ENCODE data around the gene CCDC197. TPM values are rescaled to one million over a fixed set of nuclear protein-coding genes. Genes with fewer than 3 reads are reported as not detected.

The CCDC197 gene
- total and polyA plus RNA-seq, 2 donors (not counting 1 experiment from before 2014, with no cell fraction given), result not detected

DNA sequence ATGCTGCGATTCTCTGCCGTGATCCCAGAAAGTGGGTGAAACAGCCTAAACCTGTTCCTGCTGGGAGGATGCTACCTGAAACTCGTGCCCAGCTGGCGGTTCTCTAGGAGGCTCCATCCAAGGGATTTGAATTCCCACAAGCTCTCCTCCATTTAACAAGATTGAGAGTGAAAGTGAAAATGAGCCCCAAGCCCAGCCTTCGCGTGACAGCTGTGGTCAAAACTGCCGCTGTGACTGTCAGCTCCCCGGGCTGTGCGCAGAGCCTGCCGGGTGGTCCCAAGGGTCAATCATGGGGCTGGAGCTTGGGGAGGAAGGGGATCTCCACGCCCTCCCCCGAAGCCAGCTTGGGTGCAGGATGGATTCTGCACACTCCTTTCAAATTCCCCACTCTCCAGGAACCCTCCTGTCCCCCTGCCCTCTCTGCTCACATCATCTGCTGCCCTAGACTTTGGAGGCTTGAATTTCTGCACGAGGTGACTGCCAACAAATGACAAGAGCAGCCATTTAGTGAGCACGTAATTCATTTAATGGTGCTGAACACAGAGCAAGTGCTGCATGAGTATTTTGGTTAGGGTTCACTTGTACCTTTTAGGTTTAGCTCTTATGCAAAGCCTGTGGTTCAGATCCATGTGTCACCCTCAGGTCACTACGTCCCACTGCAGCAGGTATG lies 26.0 kb upstream of the CCDC197 start:
- Histone ChIP-seq H3K9ac (ENCODE audit: low read length) (peak overlapping the region; percentile 81), H3K36me3 (replicated peaks in 1 of 2; ENCODE audit: control extremely low read depth in 1 of 2, control insufficient read depth in 1 of 2, extremely low read depth in 1 of 2, insufficient read depth in 2 of 2, low read length in 1 of 2) (no peaks in the 10 kb centered on the region), H3K9me3 (ENCODE audit: control extremely low read depth in 1 of 3, control insufficient read depth in 2 of 3, insufficient read depth in 1 of 3, low read length in 2 of 3) (peaks cover 0 to 8% (median 0%) of the 10 kb centered on the region in 3 donors), H3K4me3 (ENCODE audit: control extremely low read depth in 1 of 5, extremely low read depth in 1 of 5, insufficient read depth in 1 of 5, low read depth in 2 of 5, low read length in 4 of 5) (peak overlapping the region; percentile 34 to 78 (median 70)), H3K27ac (ENCODE audit: low read length in 2 of 2) (peak overlapping the region; percentile 31 to 44), H3K4me2 (replicated peaks; ENCODE audit: low read depth, low read length, poor library complexity, severe bottlenecking) (peak overlapping the region; percentile 92), H3K27me3 (replicated peaks in 1 of 4; ENCODE audit: control extremely low read depth in 1 of 4, control insufficient read depth in 3 of 4, insufficient read depth in 4 of 4, low read length in 3 of 4) (peaks cover 0 to 24% (median 13%) of the 10 kb centered on the region in 4 experiments), H3K4me1 (ENCODE audit: control insufficient read depth in 2 of 2, insufficient read depth in 2 of 2, low read length in 2 of 2) (peaks cover 63% of the 10 kb centered on the region in 2 donors), H2AFZ (ENCODE audit: insufficient read depth, low read depth, low read length, poor library complexity, severe bottlenecking) (peak overlapping the region; percentile 78), H4K20me1 (ENCODE audit: control insufficient read depth, insufficient read depth, low read length, poor library complexity, severe bottlenecking) (no peaks in the 10 kb centered on the region), H3K79me2 (ENCODE audit: control insufficient read depth, insufficient read depth, low read length) (no peaks in the 10 kb centered on the region)
- TF ChIP-seq, protein P1, sequence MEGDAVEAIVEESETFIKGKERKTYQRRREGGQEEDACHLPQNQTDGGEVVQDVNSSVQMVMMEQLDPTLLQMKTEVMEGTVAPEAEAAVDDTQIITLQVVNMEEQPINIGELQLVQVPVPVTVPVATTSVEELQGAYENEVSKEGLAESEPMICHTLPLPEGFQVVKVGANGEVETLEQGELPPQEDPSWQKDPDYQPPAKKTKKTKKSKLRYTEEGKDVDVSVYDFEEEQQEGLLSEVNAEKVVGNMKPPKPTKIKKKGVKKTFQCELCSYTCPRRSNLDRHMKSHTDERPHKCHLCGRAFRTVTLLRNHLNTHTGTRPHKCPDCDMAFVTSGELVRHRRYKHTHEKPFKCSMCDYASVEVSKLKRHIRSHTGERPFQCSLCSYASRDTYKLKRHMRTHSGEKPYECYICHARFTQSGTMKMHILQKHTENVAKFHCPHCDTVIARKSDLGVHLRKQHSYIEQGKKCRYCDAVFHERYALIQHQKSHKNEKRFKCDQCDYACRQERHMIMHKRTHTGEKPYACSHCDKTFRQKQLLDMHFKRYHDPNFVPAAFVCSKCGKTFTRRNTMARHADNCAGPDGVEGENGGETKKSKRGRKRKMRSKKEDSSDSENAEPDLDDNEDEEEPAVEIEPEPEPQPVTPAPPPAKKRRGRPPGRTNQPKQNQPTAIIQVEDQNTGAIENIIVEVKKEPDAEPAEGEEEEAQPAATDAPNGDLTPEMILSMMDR (IDR thresholded peaks at IDR 0.05), result peak; percentile 46
- no peak for TF ChIP-seq EZH2 (IDR thresholded peaks at IDR 0.05; ENCODE audit: borderline replicate concordance, insufficient read depth, low read depth, low read length, poor library complexity, severe bottlenecking)
- ChIA-PET POLR2A (interaction anchor here (1.4 to 2.6 kb wide), 4 partner anchors 8 to 31 kb away, joined by 6 to 25 read pairs (median 10); no protein-coding TSS in a partner anchor), CTCF (interaction anchor here (0.8 to 37.7 kb wide), 11 partner anchors 7 to 166 kb away, joined by 3 to 1036 read pairs (median 10); partner anchors contain the start of gene CCDC197)
- Mint-ChIP-seq H3K4me3 (peak overlapping the region; percentile 93), H3K4me1 (peaks cover 64% of the 10 kb centered on the region), H3K9me3 (ENCODE audit: insufficient read depth) (no peaks in the 10 kb centered on the region), H3K27me3 (peaks cover 20% of the 10 kb centered on the region), H3K27ac (peak overlapping the region; percentile 86)
- intact Hi-C loops (cut with micrococcal nuclease), result loop anchor here (1.0 to 2.0 kb wide), 4 partner anchors 12 to 32 kb away; no protein-coding TSS in a partner anchor
- ATAC-seq (ENCODE audit: low read depth), result peak; percentile 45
- 7% methylated on average over 7 of the region's 15 CpGs for WGBS (ENCODE audit: insufficient coverage)
- DNase-seq, result peak; percentile 73

DNA sequence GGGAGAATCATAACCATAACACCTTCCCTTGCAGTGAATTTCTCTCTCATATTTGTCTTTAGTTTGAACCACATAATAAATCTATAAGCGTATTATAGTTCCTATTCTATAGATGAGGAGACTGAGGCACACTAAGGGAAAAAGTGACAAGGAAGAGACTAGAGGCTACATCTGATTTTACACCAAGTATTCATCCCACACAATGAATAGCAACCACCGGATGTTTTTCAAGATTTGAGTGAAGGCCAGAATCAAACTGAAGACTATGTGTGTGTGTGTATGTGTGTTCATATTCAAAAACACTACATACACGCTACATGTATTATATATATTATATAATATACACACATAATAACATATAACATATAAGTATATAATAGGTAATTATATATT lies 25.5 kb upstream of the CCDC197 start:
- intact Hi-C loops (cut with micrococcal nuclease), result loop anchor here (1.0 to 2.0 kb wide), 2 partner anchors 12 to 17 kb away; no protein-coding TSS in a partner anchor
- Histone ChIP-seq H3K27me3 (replicated peaks in 1 of 4; ENCODE audit: control extremely low read depth in 1 of 4, control insufficient read depth in 3 of 4, insufficient read depth in 4 of 4, low read length in 3 of 4) (peaks cover 0 to 29% (median 18%) of the 10 kb centered on the region in 4 experiments), H3K9me3 (ENCODE audit: control extremely low read depth in 1 of 3, control insufficient read depth in 2 of 3, insufficient read depth in 1 of 3, low read length in 2 of 3) (peaks cover 0 to 11% (median 0%) of the 10 kb centered on the region in 3 donors), H3K9ac (ENCODE audit: low read length) (peak overlapping the region; percentile 81), H3K4me2 (replicated peaks; ENCODE audit: low read depth, low read length, poor library complexity, severe bottlenecking) (peak overlapping the region; percentile 92), H2AFZ (ENCODE audit: insufficient read depth, low read depth, low read length, poor library complexity, severe bottlenecking) (no peak overlapping the region), H4K20me1 (ENCODE audit: control insufficient read depth, insufficient read depth, low read length, poor library complexity, severe bottlenecking) (no peaks in the 10 kb centered on the region), H3K36me3 (replicated peaks in 1 of 2; ENCODE audit: control extremely low read depth in 1 of 2, control insufficient read depth in 1 of 2, extremely low read depth in 1 of 2, insufficient read depth in 2 of 2, low read length in 1 of 2) (no peaks in the 10 kb centered on the region), H3K27ac (ENCODE audit: low read length in 2 of 2) (no peak overlapping the region), H3K4me1 (ENCODE audit: control insufficient read depth in 2 of 2, insufficient read depth in 2 of 2, low read length in 2 of 2) (peaks cover 63% of the 10 kb centered on the region in 2 donors), H3K79me2 (ENCODE audit: control insufficient read depth, insufficient read depth, low read length) (no peaks in the 10 kb centered on the region), H3K4me3 (ENCODE audit: control extremely low read depth in 1 of 5, extremely low read depth in 1 of 5, insufficient read depth in 1 of 5, low read depth in 2 of 5, low read length in 4 of 5) (peak overlapping the region in 2 of 5 experiments; percentile 73 to 78)
- DNase-seq (no peak), ATAC-seq (ENCODE audit: low read depth) (no peak)
- Mint-ChIP-seq H3K27ac (peak overlapping the region; percentile 86), H3K27me3 (peaks cover 25% of the 10 kb centered on the region), H3K9me3 (ENCODE audit: insufficient read depth) (no peaks in the 10 kb centered on the region), H3K4me3 (peak overlapping the region; percentile 93), H3K4me1 (peaks cover 64% of the 10 kb centered on the region)
- TF ChIP-seq EZH2 (IDR thresholded peaks at IDR 0.05; ENCODE audit: borderline replicate concordance, insufficient read depth, low read depth, low read length, poor library complexity, severe bottlenecking), result no peak
- TF ChIP-seq, protein P1 (IDR thresholded peaks at IDR 0.05), result no peak
- ChIA-PET POLR2A (interaction anchor here (1.4 to 2.6 kb wide), 4 partner anchors 9 to 31 kb away, joined by 6 to 25 read pairs (median 10); no protein-coding TSS in a partner anchor), CTCF (interaction anchor here (0.9 to 37.7 kb wide), 9 partner anchors 10 to 165 kb away, joined by 3 to 1036 read pairs (median 12); partner anchors contain the start of gene CCDC197)
- WGBS (ENCODE audit: insufficient coverage), result no CpG with 5 or more reads among the region's 3 CpGs

Measured in B cell (primary cell).